Heart left ventricle (tissue), 16 donors: ENCODE measurements around the gene SIGLEC14. TPM values are rescaled to one million over a fixed set of nuclear protein-coding genes. Genes with fewer than 3 reads are reported as not detected.
A peak's percentile ranks its signal among the peaks of the same experiment; 100 is the strongest.
"Not testable (repeated sequence)": the region's sequence is repeated elsewhere in the genome, so short reads cannot be mapped to it uniquely, and the experiment has no call there.

ENCODE experiments used
- ATAC-seq, 4 donors: fragments of 200-7000 bp; cut with Tn5 transposase; one replicate each; pipeline ENCODE4 v1.9.1; 2020 to 2022; ENCODE audit warnings: moderate library complexity in 4 of 4, mild to moderate bottlenecking in 3 of 4, moderate number of reproducible peaks in 1 of 4
- DNase-seq, 5 donors: peaks; one replicate each; pipeline ENCODE4 v3.0.0-alpha.2; 2020
- H3K27ac ChIP-seq, 12 donors: fragments of 200-600 bp; sonication (generic) in 4 of 12; one replicate each; pipeline versions ENCODE4 v1.5.0 to v1.8.0; 2016 to 2022; ENCODE audit warnings: mild to moderate bottlenecking in 2 of 12
- H3K27me3 ChIP-seq, 9 donors: fragments of 200-600 bp; sonication (generic) in 2 of 9; one replicate each; pipeline versions ENCODE4 v1.5.1 to v1.8.0; 2016 to 2022; ENCODE audit warnings: mild to moderate bottlenecking in 3 of 9
- H3K36me3 ChIP-seq, 9 donors: fragments of 200-600 bp; sonication (generic) in 2 of 9; one replicate each; pipeline versions ENCODE4 v1.5.0 to v1.8.0; 2018 to 2022; ENCODE audit warnings: mild to moderate bottlenecking in 2 of 9
- H3K4me1 ChIP-seq, 12 donors: fragments of 200-600 bp; sonication (generic) in 4 of 12; one replicate each; pipeline versions ENCODE4 v1.5.0 to v1.8.0; 2016 to 2022; ENCODE audit warnings: mild to moderate bottlenecking in 3 of 12
- H3K4me3 ChIP-seq, 12 donors: fragments of 200-600 bp; sonication (generic) in 4 of 12; one replicate each; pipeline versions ENCODE4 v1.5.0 to v1.8.0; 2017 to 2022; ENCODE audit warnings: mild to moderate bottlenecking in 9 of 12, moderate library complexity in 4 of 12
- H3K9me3 ChIP-seq, 12 donors: fragments of 200-600 bp; sonication (generic) in 4 of 12; one replicate each; pipeline versions ENCODE4 v1.5.0 to v1.8.0; 2016 to 2022; ENCODE audit warnings: mild to moderate bottlenecking in 1 of 12
- POLR2A ChIP-seq, 2 donors: fragments of 450-650 bp; IDR thresholded peaks; one replicate each; pipeline ENCODE4 v1.6.1; 2017; ENCODE audit warnings: antibody characterized with exemption in 2 of 2, mild to moderate bottlenecking in 2 of 2, moderate library complexity in 2 of 2
- WGBS, 4 donors: extraction: QIAGEN DNeasy Blood & Tissue Kit in 2 of 4; methylation state at CpG; one replicate each; pipeline versions ENCODE4 v1.1.5 to v1.1.7; 2013 to 2018; 5-methylcytosine and 5-hydroxymethylcytosine counted together
- intact Hi-C, 10 donors: fragments of 100-400 bp; cut with DNase I; formaldehyde crosslinking; loops; one replicate each; pipeline versions ENCODE4 v1.11.1 to v1.14.2; 2022
- polyA plus RNA-seq, 2 donors: library from polyadenylated mRNA; stranded (reverse); fragments of 200-250 nt; gene quantifications; one replicate each; pipeline ENCODE4 v1.2.3, GENCODE V29; 2013
- total RNA-seq, 9 donors: library from RNA; depleted of rRNA in 2 of 9; stranded (reverse); fragments of >200 nt in 2 of 9; fragmentation: NEBNext Ultra II Directional in 3 of 9; extraction: Animal tissue kit (Norgen Biotek cat#: 25700) in 3 of 9; gene quantifications; one replicate each; pipeline versions ENCODE4 v1.1.0 to v1.2.4, GENCODE V29; 2016 to 2023
- TF ChIP-seq, protein P1 (sequence below), 12 donors: fragments of 200-600 bp; sonication (generic) in 4 of 12; IDR thresholded peaks; one replicate each; pipeline versions ENCODE4 v1.5.0 to v1.8.0; 2018 to 2022; ENCODE audit warnings: antibody characterized with exemption in 12 of 12, mild to moderate bottlenecking in 5 of 12
- donor health status: ischemic (EF 13 %, LVEDD 7.1; RV severe dilation, severe dysfunction).
- donor health status: healthy with polysubstance abuse.
- donor health status: DM: no; HTN: yes; CAD: no.
- donor health status: DM: no; HTN: no; CAD: no.
- donor health status: ischemic (EF 25% LVEDD 6.9; RV normal size, moderate dysfunction).
- donor health status: ischemic (EF 25% LVEDD 5.7; RV mildly dilated, moderate dysfunction).
- donor health status: healthy.
- donor health status: DM: yes; HTN: yes; CAD: no.
- donor health status: ischemic (EF 35%, LVEDD 5.7; RV mildly dilated, moderate dysfunction).
- donor health status: nonischemic (EF 11% LVEDD 7.7; RV severe dilation, severe dysfunction).
- donor health status: DM: yes; HTN: yes; CAD: no.
- donor health status: PGD.
- donor health status: ischemic (EF 29% LVEDD 5.4; RV normal size, mild dysfunction).
- donor health status: nonischemic (EF 23%, LVEDD 6.1; RV moderate dilation, normal function).

SIGLEC14 gene
- total and polyA plus RNA-seq, 11 donors = 0.20 to 17.9 (median 1.3) TPM; not detected in 2

DNA sequence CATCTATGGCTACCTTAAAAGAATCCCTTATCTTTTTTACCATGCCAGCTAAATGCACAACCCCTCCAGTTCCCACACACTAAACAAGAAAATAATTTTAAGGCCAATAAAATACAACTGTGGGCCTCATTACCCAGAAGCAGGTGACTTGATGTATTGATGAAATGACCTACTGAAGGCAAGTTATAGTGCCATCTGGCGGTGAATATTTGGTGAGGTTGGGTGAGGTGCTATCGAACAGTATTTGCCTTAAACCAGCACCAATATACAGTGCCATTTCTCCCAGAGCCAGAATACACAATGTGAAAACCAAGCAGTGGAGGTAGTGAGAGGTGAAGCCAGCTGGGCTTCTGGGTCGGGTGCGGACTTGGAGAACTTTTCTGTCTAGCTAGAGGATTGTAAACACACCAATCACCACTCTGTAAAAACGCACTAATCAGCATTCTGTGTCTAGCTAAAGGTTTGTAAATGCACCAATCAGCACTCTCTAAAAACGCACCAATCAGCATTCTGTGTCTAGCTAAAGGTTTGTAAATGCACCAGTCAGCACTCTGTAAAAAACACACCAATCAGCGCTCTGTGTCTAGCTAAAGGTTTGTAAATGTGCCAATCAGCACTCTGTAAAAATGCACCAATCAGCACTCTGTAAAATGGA, 29.4 kb upstream of the SIGLEC14 start:
- H3K27ac ChIP-seq, intact Hi-C loops, DNase-seq, H3K36me3 ChIP-seq, ATAC-seq, H3K4me3 ChIP-seq, H3K4me1 ChIP-seq, H3K9me3 ChIP-seq: not testable (repeated sequence)
- H3K27me3 ChIP-seq = peaks cover 0 to 48% (median 0%) of the 10 kb centered on the region in 9 donors
- WGBS, 4 donors = 50 to 65% (median 61%) methylated on average over 7 of the region's 7 CpGs
- TF ChIP-seq, protein P1, sequence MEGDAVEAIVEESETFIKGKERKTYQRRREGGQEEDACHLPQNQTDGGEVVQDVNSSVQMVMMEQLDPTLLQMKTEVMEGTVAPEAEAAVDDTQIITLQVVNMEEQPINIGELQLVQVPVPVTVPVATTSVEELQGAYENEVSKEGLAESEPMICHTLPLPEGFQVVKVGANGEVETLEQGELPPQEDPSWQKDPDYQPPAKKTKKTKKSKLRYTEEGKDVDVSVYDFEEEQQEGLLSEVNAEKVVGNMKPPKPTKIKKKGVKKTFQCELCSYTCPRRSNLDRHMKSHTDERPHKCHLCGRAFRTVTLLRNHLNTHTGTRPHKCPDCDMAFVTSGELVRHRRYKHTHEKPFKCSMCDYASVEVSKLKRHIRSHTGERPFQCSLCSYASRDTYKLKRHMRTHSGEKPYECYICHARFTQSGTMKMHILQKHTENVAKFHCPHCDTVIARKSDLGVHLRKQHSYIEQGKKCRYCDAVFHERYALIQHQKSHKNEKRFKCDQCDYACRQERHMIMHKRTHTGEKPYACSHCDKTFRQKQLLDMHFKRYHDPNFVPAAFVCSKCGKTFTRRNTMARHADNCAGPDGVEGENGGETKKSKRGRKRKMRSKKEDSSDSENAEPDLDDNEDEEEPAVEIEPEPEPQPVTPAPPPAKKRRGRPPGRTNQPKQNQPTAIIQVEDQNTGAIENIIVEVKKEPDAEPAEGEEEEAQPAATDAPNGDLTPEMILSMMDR (IDR thresholded peaks at IDR 0.05) = peak; percentile 12 to 57 (median 39)

DNA sequence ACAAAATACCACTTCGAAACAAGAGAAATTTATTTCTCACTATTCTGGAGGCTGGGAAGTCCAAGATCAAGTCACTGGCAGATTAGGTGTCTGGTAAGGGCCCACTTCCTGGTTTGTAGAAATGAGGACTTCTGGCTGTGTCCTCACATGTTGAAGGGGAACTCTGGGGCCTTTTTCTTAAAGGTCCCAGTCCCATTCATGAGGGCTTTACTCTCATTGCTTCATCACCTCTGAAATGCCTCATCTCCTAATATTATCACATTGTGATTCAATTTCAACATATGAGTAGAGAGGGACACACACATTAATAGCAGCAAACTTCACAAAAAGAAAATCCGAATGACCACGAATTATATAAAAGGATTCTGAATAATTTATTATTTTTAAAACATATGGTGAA, 21.6 kb upstream of the SIGLEC14 start:
- TF ChIP-seq, protein P1 (IDR thresholded peaks at IDR 0.05) = no peak
- no peak for TF ChIP-seq POLR2A (IDR thresholded peaks at IDR 0.05)
- H3K36me3 ChIP-seq = no peaks in the 10 kb centered on the region
- peaks cover 0 to 66% (median 6%) of the 10 kb centered on the region in 9 donors for H3K27me3 ChIP-seq
- no peak overlapping the region for H3K27ac ChIP-seq
- H3K4me1 ChIP-seq = no peaks in the 10 kb centered on the region
- H3K4me3 ChIP-seq = no peak overlapping the region
- DNase-seq = no peak
- 58 to 94% (median 81%) methylated on average over 3 of the region's 3 CpGs for WGBS, 4 donors
- peaks cover 0 to 3% (median 0%) of the 10 kb centered on the region in 12 donors for H3K9me3 ChIP-seq
- no peak for ATAC-seq
- intact Hi-C loops = loop anchor here in 4 of 10 donors (5.0 to 10.0 kb wide), 2 partner anchors 104 to 107 kb away; no protein-coding TSS in a partner anchor

DNA sequence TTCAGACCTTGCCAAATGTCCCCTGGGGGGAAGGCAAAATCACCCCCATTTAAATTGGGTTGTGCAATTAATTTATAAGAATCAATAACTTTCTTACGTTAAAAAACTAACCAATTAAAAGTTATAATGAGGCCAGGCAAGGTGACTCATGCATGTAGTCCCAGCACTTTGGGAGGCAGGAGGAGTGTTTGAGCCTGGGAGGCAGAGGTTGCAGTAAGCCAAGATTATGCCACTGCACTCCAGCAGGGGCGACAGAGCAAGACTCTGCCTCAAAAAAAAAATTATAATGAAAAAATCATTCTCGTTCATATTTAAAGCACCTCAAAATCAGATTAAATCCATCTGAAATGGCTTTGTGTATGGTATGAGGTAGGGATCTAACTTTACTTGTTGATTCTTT, 18.4 kb upstream of the SIGLEC14 start:
- Histone ChIP-seq H3K36me3 (no peaks in the 10 kb centered on the region), H3K4me3 (no peak overlapping the region), H3K27me3 (peaks cover 0 to 54% (median 8%) of the 10 kb centered on the region in 9 donors), H3K27ac (no peak overlapping the region), H3K9me3 (peaks cover 0 to 3% (median 0%) of the 10 kb centered on the region in 12 donors), H3K4me1 (no peaks in the 10 kb centered on the region)
- WGBS, 4 donors = 58 to 66% (median 61%) methylated on average over 3 of the region's 3 CpGs
- ATAC-seq (no peak), DNase-seq (no peak)
- no peak for TF ChIP-seq POLR2A (IDR thresholded peaks at IDR 0.05)
- TF ChIP-seq, protein P1 (IDR thresholded peaks at IDR 0.05) = peak in 1 of 12 donors; percentile 7
- intact Hi-C loops = loop anchor here in 7 of 10 donors (5.0 to 10.0 kb wide), 3 partner anchors 107 to 112 kb away; no protein-coding TSS in a partner anchor

DNA sequence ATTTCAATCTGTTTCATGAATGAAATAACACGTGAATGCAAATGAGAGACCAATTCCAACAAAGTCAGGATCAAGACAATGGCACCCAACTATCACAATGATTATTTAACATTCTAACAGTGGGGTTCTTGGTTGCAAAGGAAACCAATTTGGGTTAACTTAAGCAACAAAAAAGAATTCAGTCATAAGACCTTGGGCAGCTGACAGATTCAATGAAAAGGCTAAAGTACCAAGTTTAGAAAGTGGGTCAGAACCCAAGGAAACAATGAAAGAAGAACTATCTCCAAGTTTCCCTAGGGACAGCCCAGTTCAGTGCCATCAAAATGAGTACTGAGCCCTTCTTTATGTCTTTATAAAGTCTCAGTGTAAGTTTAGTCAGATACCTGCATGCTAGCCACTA, 17.5 kb upstream of the SIGLEC14 start:
- no peak for ATAC-seq
- Histone ChIP-seq H3K27me3 (peaks cover 0 to 51% (median 8%) of the 10 kb centered on the region in 9 donors), H3K4me1 (no peaks in the 10 kb centered on the region)

More for the DNA sequence above, 17.5 kb upstream of the SIGLEC14 start:
- intact Hi-C loops = loop anchor here in 6 of 10 donors (5.0 to 10.0 kb wide), 2 partner anchors 111 to 113 kb away; no protein-coding TSS in a partner anchor
- no peak for DNase-seq
- Histone ChIP-seq H3K27ac (no peak overlapping the region), H3K36me3 (no peaks in the 10 kb centered on the region), H3K4me3 (no peak overlapping the region), H3K9me3 (peaks cover 0 to 3% (median 0%) of the 10 kb centered on the region in 12 donors)
- TF ChIP-seq, protein P1 (IDR thresholded peaks at IDR 0.05) = no peak
- no peak for TF ChIP-seq POLR2A (IDR thresholded peaks at IDR 0.05)
- 13 to 32% (median 28%) methylated on average over 1 of the region's 1 CpG for WGBS, 4 donors
